A549 (cell line): ENCODE measurements around the gene HCLS1.

Experiments
- CEBPB ChIP-seq, 2 experiments: fragments of >200 bp in 1 of 2; sonication (Bioruptor Twin) in 1 of 2; formaldehyde crosslinking in 1 of 2; IDR thresholded peaks; 2 replicates each; pipeline ENCODE4 v1.6.1; 2012 to 2016
- EP300 ChIP-seq, 2 experiments: fragments of >200 bp; sonication (Bioruptor Twin); formaldehyde crosslinking; IDR thresholded peaks; 2 replicates in 1 of 2; 3 replicates in 1 of 2; pipeline ENCODE4 v1.6.1; 2016 to 2017
- HEYL ChIP-seq: fragments of 250-450 bp; sonication (Bioruptor Pico); IDR thresholded peaks from 2 replicates; pipeline ENCODE4 v1.8.0; 2021; ENCODE audit warnings: mild to moderate bottlenecking, moderate library complexity
- KDM5A ChIP-seq: fragments of 200-600 bp; sonication (generic); IDR thresholded peaks from 2 replicates; pipeline ENCODE4 v1.6.1; 2016; ENCODE audit warnings: antibody characterized with exemption, mild to moderate bottlenecking
- MYC ChIP-seq: IDR thresholded peaks from 2 replicates; pipeline ENCODE4 v1.6.1; 2012; ENCODE audit warnings: mild to moderate bottlenecking, inconsistent platforms, low read length, improper control_type of control experiment, borderline replicate concordance
- POLR2A ChIP-seq: IDR thresholded peaks from 2 replicates; pipeline ENCODE4 v1.6.1; 2012; ENCODE audit warnings: mild to moderate bottlenecking, low read length
- RAD21 ChIP-seq, 2 experiments: fragments of >200 bp in 1 of 2; sonication (Bioruptor Twin) in 1 of 2; formaldehyde crosslinking in 1 of 2; IDR thresholded peaks in 1 of 2; conservative IDR thresholded peaks in 1 of 2; 2 replicates in 1 of 2; 3 replicates in 1 of 2; pipeline ENCODE4 v1.6.1; 2012 to 2018; ENCODE audit warnings: inconsistent platforms in 1 of 2
- SMC3 ChIP-seq: fragments of >200 bp; sonication (Bioruptor Twin); formaldehyde crosslinking; IDR thresholded peaks from 3 replicates; pipeline ENCODE4 v1.6.1; 2018; ENCODE audit warnings: inconsistent platforms
- ZNF302 ChIP-seq: fragments of 250-450 bp; sonication (Bioruptor Pico); IDR thresholded peaks from 2 replicates; pipeline ENCODE4 v1.9.0; 2021; ENCODE audit warnings: inconsistent platforms, mild to moderate bottlenecking, moderate library complexity
- TF ChIP-seq, protein P1 (sequence below): IDR thresholded peaks from 2 replicates; pipeline ENCODE4 v1.6.1; 2012
- TF ChIP-seq, protein P2 (sequence below): fragments of >200 bp; sonication (Bioruptor Twin); formaldehyde crosslinking; IDR thresholded peaks from 3 replicates; pipeline ENCODE4 v1.5.1; 2016
- TF ChIP-seq, protein P3 (sequence below): fragments of 200-600 bp; sonication (generic); IDR thresholded peaks from 2 replicates; pipeline ENCODE4 v1.6.1; 2016; ENCODE audit warnings: antibody characterized with exemption, mild to moderate bottlenecking, moderate library complexity
- TF ChIP-seq, protein P4 (sequence below): fragments of 150-350 bp; IDR thresholded peaks from 2 replicates; pipeline ENCODE4 v1.6.1; 2014; ENCODE audit warnings: low read depth, mild to moderate bottlenecking, low read length

DNA sequence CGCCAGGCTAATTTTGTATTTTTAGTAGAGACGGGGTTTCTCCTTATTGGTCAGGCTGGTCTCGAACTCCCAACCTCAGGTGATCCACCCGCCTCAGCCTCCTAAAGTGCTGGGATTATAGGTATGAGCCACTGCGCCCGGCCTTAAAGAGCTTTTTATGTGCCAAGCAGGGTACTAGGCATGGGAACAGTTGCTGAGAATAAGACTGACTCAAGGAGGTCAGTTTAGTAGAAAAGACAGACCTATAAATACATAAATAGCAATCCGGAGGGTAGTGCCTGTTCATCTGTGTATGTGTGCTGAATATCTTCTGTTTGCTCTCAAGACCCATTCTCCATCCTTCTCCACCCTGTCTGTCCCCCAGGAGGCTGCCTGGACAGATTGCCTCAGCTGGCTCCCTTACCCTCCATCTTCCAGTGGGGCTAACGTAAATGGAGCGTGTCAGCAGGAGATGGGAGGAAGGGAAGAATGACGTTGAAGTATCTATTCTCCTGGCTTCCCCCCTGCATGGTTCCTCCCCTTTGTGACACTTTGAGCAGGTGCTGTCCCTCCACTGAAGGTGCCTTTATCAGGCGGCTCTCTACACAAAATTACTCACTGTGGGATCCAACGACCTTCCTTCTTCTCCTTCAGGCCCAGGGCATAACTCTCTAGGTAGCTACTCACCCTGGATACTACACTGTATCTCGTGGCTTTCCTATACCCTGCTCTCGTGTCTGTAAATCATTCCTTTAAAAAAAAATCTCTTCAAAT, 36.4 kb downstream of the HCLS1 start:
- no peak for TF ChIP-seq KDM5A
- TF ChIP-seq, protein P1, sequence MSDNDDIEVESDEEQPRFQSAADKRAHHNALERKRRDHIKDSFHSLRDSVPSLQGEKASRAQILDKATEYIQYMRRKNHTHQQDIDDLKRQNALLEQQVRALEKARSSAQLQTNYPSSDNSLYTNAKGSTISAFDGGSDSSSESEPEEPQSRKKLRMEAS = no peak
- no peak for TF ChIP-seq ZNF302 (CRISPR knock-in tag)
- TF ChIP-seq CEBPB (IDR thresholded peaks at IDR 0.05) = no peak
- TF ChIP-seq, protein P2, sequence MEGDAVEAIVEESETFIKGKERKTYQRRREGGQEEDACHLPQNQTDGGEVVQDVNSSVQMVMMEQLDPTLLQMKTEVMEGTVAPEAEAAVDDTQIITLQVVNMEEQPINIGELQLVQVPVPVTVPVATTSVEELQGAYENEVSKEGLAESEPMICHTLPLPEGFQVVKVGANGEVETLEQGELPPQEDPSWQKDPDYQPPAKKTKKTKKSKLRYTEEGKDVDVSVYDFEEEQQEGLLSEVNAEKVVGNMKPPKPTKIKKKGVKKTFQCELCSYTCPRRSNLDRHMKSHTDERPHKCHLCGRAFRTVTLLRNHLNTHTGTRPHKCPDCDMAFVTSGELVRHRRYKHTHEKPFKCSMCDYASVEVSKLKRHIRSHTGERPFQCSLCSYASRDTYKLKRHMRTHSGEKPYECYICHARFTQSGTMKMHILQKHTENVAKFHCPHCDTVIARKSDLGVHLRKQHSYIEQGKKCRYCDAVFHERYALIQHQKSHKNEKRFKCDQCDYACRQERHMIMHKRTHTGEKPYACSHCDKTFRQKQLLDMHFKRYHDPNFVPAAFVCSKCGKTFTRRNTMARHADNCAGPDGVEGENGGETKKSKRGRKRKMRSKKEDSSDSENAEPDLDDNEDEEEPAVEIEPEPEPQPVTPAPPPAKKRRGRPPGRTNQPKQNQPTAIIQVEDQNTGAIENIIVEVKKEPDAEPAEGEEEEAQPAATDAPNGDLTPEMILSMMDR = no peak
- TF ChIP-seq POLR2A = no peak
- no peak for TF ChIP-seq SMC3
- no peak for TF ChIP-seq HEYL (CRISPR knock-in tag)
- TF ChIP-seq, protein P3, sequence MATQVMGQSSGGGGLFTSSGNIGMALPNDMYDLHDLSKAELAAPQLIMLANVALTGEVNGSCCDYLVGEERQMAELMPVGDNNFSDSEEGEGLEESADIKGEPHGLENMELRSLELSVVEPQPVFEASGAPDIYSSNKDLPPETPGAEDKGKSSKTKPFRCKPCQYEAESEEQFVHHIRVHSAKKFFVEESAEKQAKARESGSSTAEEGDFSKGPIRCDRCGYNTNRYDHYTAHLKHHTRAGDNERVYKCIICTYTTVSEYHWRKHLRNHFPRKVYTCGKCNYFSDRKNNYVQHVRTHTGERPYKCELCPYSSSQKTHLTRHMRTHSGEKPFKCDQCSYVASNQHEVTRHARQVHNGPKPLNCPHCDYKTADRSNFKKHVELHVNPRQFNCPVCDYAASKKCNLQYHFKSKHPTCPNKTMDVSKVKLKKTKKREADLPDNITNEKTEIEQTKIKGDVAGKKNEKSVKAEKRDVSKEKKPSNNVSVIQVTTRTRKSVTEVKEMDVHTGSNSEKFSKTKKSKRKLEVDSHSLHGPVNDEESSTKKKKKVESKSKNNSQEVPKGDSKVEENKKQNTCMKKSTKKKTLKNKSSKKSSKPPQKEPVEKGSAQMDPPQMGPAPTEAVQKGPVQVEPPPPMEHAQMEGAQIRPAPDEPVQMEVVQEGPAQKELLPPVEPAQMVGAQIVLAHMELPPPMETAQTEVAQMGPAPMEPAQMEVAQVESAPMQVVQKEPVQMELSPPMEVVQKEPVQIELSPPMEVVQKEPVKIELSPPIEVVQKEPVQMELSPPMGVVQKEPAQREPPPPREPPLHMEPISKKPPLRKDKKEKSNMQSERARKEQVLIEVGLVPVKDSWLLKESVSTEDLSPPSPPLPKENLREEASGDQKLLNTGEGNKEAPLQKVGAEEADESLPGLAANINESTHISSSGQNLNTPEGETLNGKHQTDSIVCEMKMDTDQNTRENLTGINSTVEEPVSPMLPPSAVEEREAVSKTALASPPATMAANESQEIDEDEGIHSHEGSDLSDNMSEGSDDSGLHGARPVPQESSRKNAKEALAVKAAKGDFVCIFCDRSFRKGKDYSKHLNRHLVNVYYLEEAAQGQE = no peak
- no peak for TF ChIP-seq EP300 (IDR thresholded peaks at IDR 0.05)
- TF ChIP-seq, protein P4, sequence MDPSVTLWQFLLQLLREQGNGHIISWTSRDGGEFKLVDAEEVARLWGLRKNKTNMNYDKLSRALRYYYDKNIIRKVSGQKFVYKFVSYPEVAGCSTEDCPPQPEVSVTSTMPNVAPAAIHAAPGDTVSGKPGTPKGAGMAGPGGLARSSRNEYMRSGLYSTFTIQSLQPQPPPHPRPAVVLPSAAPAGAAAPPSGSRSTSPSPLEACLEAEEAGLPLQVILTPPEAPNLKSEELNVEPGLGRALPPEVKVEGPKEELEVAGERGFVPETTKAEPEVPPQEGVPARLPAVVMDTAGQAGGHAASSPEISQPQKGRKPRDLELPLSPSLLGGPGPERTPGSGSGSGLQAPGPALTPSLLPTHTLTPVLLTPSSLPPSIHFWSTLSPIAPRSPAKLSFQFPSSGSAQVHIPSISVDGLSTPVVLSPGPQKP = no peak
- no peak for TF ChIP-seq MYC
- no peak for TF ChIP-seq RAD21 (conservative IDR thresholded peaks at IDR 0.05 in 1 of 2, IDR thresholded peaks at IDR 0.05 in 1 of 2)
